Esophagus squamous epithelium (tissue), 5 donors: ENCODE data around the gene PSENEN. TPM values are rescaled to one million over a fixed set of nuclear protein-coding genes. Genes with fewer than 3 reads are reported as not detected.

Experiments used
- DNase-seq: peaks from one replicate; lab custom pipeline; 2025; lab: John Stamatoyannopoulos, UW
- H3K27ac ChIP-seq, 4 donors: fragments of 200-600 bp; sonication (generic); one replicate each; pipeline ENCODE4 v1.5.1; 2016 to 2019; ENCODE audit warnings: mild to moderate bottlenecking in 1 of 4
- H3K27me3 ChIP-seq, 4 donors: fragments of 200-600 bp; sonication (generic); 1 replicate in 3 of 4; 2 replicates in 1 of 4; pipeline versions ENCODE4 v1.5.1 to v1.6.0; 2017 to 2021; ENCODE audit warnings: antibody characterized with exemption in 1 of 4
- H3K36me3 ChIP-seq, 3 donors: fragments of 200-600 bp; sonication (generic); one replicate each; pipeline ENCODE4 v1.5.1; 2016 to 2019
- H3K4me1 ChIP-seq, 3 donors: fragments of 200-600 bp; sonication (generic); one replicate each; pipeline ENCODE4 v1.5.1; 2017 to 2019
- H3K4me3 ChIP-seq, 4 donors: fragments of 200-600 bp; sonication (generic); 1 replicate in 3 of 4; 2 replicates in 1 of 4; pipeline ENCODE4 v1.5.1; 2016 to 2019; ENCODE audit warnings: mild to moderate bottlenecking in 2 of 4, moderate library complexity in 1 of 4
- H3K9me3 ChIP-seq, 3 donors: fragments of 200-600 bp; sonication (generic); one replicate each; pipeline ENCODE4 v1.5.1; 2016 to 2019
- POLR2A ChIP-seq, 4 donors: fragments of 450-650 bp; IDR thresholded peaks; one replicate each; pipeline ENCODE4 v1.6.1; 2017; ENCODE audit warnings: antibody characterized with exemption in 4 of 4, mild to moderate bottlenecking in 4 of 4, moderate library complexity in 3 of 4
- WGBS, 2 donors: methylation state at CpG; one replicate each; pipeline ENCODE4 v1.1.5; 2018; 5-methylcytosine and 5-hydroxymethylcytosine counted together
- intact Hi-C: fragments of 100-400 bp; cut with DNase I; formaldehyde crosslinking; loops from one replicate; pipeline ENCODE4 v1.15.0; 2022
- total RNA-seq, 4 donors: library from RNA; depleted of rRNA; stranded (reverse); fragments of >200 nt; gene quantifications; one replicate each; pipeline ENCODE4 v1.1.0, GENCODE V29; 2016
- TF ChIP-seq, protein P1 (sequence below), 6 experiments: fragments of 450-650 bp in 4 of 6; fragments of 200-600 bp in 2 of 6; sonication (generic) in 2 of 6; IDR thresholded peaks; one replicate each; pipeline ENCODE4 v1.5.1; 2016 to 2019; ENCODE audit warnings: antibody characterized with exemption in 6 of 6, mild to moderate bottlenecking in 4 of 6, moderate library complexity in 4 of 6
- donor health status: DM: yes; HTN: yes; CAD: no.

The PSENEN gene
- total RNA-seq, 4 donors from 2014 or later, result 23.3 to 33.9 (median 32.3) TPM

GRCh38 chr19:35725216-35725861 lies 20.1 kb upstream of the PSENEN start:
- WGBS, 2 donors, result 92 to 94% methylated on average over 11 to 13 of the region's 23 CpGs
- H3K4me3 ChIP-seq, result no peak overlapping the region
- no peak overlapping the region for H3K27ac ChIP-seq
- no peak for TF ChIP-seq POLR2A (IDR thresholded peaks at IDR 0.05)
- TF ChIP-seq, protein P1, sequence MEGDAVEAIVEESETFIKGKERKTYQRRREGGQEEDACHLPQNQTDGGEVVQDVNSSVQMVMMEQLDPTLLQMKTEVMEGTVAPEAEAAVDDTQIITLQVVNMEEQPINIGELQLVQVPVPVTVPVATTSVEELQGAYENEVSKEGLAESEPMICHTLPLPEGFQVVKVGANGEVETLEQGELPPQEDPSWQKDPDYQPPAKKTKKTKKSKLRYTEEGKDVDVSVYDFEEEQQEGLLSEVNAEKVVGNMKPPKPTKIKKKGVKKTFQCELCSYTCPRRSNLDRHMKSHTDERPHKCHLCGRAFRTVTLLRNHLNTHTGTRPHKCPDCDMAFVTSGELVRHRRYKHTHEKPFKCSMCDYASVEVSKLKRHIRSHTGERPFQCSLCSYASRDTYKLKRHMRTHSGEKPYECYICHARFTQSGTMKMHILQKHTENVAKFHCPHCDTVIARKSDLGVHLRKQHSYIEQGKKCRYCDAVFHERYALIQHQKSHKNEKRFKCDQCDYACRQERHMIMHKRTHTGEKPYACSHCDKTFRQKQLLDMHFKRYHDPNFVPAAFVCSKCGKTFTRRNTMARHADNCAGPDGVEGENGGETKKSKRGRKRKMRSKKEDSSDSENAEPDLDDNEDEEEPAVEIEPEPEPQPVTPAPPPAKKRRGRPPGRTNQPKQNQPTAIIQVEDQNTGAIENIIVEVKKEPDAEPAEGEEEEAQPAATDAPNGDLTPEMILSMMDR (IDR thresholded peaks at IDR 0.05), result no peak
- H3K36me3 ChIP-seq, result peaks cover 82 to 100% (median 85%) of the 10 kb centered on the region in 3 donors
- no peaks in the 10 kb centered on the region for H3K9me3 ChIP-seq
- H3K4me1 ChIP-seq, result peaks cover 0 to 8% (median 0%) of the 10 kb centered on the region in 3 donors
- intact Hi-C loops, result no loop called here
- H3K27me3 ChIP-seq, result no peaks in the 10 kb centered on the region
- DNase-seq, result no peak

- DNase-seq, result no peak
- no peak overlapping the region for H3K27ac ChIP-seq
- peaks cover 87 to 100% (median 91%) of the 10 kb centered on the region in 3 donors for H3K36me3 ChIP-seq
- no peaks in the 10 kb centered on the region for H3K9me3 ChIP-seq
- no peak for TF ChIP-seq POLR2A (IDR thresholded peaks at IDR 0.05)
- TF ChIP-seq, protein P1 (IDR thresholded peaks at IDR 0.05), result no peak
- peaks cover 0 to 20% (median 8%) of the 10 kb centered on the region in 3 donors for H3K4me1 ChIP-seq
- WGBS, 2 donors, result 95 to 96% methylated on average over 11 of the region's 25 CpGs
- no peaks in the 10 kb centered on the region for H3K27me3 ChIP-seq
- intact Hi-C loops, result no loop called here
- no peak overlapping the region for H3K4me3 ChIP-seq
Observed at GRCh38 chr19:35727053-35727955, 18.1 kb upstream of the PSENEN start.

- peaks cover 88 to 100% (median 91%) of the 10 kb centered on the region in 3 donors for H3K36me3 ChIP-seq
- H3K27ac ChIP-seq, result no peak overlapping the region
- 94 to 96% methylated on average over 7 to 15 of the region's 19 CpGs for WGBS, 2 donors
- intact Hi-C loops, result no loop called here
- H3K4me3 ChIP-seq, result no peak overlapping the region
- no peaks in the 10 kb centered on the region for H3K9me3 ChIP-seq
- H3K4me1 ChIP-seq, result peaks cover 0 to 20% (median 8%) of the 10 kb centered on the region in 3 donors
- DNase-seq, result no peak
- no peaks in the 10 kb centered on the region for H3K27me3 ChIP-seq
- no peak for TF ChIP-seq POLR2A (IDR thresholded peaks at IDR 0.05)
- TF ChIP-seq, protein P1 (IDR thresholded peaks at IDR 0.05), result no peak
Observed at GRCh38 chr19:35727956-35728706, 17.3 kb upstream of the PSENEN start.

DNA sequence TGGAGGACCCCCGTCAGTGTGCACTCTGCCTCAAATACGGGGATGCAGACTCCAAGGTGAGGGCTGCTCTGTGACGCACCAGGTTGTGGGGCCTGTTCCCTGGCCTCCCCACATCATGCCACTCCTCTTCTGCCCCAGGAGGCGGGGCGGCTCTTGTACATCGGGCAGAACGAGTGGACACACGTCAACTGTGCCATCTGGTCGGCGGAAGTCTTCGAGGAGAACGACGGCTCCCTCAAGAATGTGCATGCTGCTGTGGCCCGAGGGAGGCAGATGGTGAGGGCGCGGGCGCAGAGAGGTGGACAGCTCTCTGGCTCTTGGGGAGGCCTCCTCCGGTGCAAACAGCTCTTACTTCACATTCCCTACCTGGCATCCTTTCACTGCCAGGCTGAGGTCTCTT lies 16.4 kb upstream of the PSENEN start:
- peaks cover 0 to 20% (median 8%) of the 10 kb centered on the region in 3 donors for H3K4me1 ChIP-seq
- no peak overlapping the region for H3K27ac ChIP-seq
- WGBS, 2 donors, result 67 to 97% methylated on average over 6 to 10 of the region's 18 CpGs
- intact Hi-C loops, result no loop called here
- H3K9me3 ChIP-seq, result no peaks in the 10 kb centered on the region
- no peak for DNase-seq
- H3K4me3 ChIP-seq, result no peak overlapping the region
- TF ChIP-seq, protein P1 (IDR thresholded peaks at IDR 0.05), result no peak
- no peak for TF ChIP-seq POLR2A (IDR thresholded peaks at IDR 0.05)
- H3K27me3 ChIP-seq, result no peaks in the 10 kb centered on the region
- peaks cover 86 to 100% (median 90%) of the 10 kb centered on the region in 3 donors for H3K36me3 ChIP-seq
